HFF-Myc (cell line): Measurements from ENCODE around the gene DAG1.

ENCODE experiments used
- DNase-seq: peaks from one replicate; pipeline ENCODE4 v3.0.0-alpha.2; 2011; ENCODE audit warnings: low read depth; ENCODE audit errors: extremely low read depth
- H3K4me3 ChIP-seq: replicated peaks from 2 replicates; pipeline ENCODE4 v1.5.1; 2011; ENCODE audit warnings: low read depth, mild to moderate bottlenecking, control low read depth, low read length
- CTCF ChIP-seq: IDR thresholded peaks from 2 replicates; pipeline ENCODE4 v1.5.1; 2012; ENCODE audit warnings: mild to moderate bottlenecking, low read depth, low read length, control low read depth; ENCODE audit errors: missing control alignments

The DAG1 gene

DNA sequence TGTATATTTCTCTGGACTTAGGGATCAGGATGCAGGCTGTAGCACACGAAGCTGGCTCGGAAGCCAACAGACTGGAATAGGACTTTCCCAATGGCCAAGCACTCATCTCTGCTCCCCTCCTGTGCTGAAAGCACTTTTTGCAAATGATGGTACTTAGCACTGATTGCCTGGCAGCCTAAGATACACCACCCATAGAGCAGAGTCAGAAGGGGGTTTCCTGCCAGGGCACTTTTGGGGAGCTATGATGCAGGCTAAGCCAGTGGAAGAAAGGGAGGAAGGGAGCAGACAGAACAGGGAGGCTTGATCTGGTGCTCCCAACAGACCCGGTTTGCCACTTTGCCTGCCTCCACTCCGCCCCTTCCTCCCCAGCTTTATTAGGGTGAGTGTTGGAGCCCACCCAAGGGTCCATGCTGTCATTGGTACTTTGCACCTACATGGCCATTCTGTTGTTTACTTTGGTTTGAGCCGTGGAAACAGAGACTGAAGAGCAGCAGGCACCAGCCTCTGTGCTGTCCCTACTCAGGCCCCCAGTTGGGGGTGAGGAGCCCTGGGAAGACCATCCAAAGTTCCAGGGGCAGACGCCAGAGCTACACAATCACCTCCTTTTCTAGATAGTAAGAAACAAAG, 100.1 kb downstream of the DAG1 start:
- no peak overlapping the region for H3K4me3 ChIP-seq
- no peak for DNase-seq
- no peak for TF ChIP-seq CTCF

GRCh38 chr3:49582177-49582576, 112.1 kb downstream of the DAG1 start:
- no peak for TF ChIP-seq CTCF
- no peak for DNase-seq
- H3K4me3 ChIP-seq: no peak overlapping the region
